Measurements from ENCODE around the gene EHMT1.
"Not testable (repeated sequence)": the region's sequence is repeated elsewhere in the genome, so short reads cannot be mapped to it uniquely, and the experiment has no call there.

The EHMT1 gene

DNA sequence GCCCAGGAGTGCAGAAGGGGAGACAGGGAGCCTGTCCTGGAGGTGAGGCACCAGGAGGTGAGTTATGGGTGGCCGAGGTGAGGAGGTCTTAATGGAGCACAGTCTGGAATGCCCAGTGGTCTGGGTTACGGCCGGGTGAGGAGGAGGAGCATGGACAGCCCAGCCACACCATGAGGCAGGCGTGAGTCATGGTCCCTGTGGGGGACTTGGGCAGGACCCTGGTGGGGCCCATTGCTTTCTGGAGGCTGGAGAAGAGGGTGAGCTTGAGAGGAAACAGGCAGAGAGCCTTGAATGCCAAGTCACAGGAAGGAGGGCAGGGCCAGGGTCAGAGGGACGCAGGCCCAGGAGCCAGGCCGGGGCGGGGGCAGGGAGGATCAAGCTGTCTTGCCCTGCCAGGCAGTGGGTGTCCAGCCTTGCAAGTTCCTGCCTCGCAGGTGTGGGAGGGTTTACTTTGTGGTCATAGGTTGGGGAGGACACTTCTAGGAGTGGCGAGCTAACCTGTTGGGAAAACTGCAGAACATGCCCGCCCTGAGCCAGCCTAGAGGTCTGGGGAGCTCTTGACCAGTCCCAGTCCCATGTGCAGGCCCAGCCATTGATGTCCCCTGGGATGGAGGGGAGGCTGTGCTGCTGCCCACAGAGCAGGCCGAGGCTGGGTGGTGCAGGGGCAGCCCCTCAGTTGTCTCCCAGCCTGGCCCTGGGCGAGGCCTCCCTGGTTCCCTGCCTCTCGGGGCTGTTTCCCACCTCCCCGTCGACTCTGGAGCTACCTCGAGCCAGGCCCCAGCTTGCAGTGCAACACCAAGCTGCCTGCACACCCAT is 261.6 kb downstream of the EHMT1 start:
- peaks cover 22% of the 10 kb centered on the region for H3K27me3 ChIP-seq (replicated peaks; ENCODE audit: control insufficient read depth, insufficient read depth, low read length, poor library complexity, severe bottlenecking)
- peaks cover 4% of the 10 kb centered on the region for H3K4me1 ChIP-seq (ENCODE audit: control insufficient read depth, insufficient read depth, low read length, poor library complexity, severe bottlenecking)
- H3K4me3 ChIP-seq (ENCODE audit: insufficient read depth, low read depth, low read length, poor library complexity, severe bottlenecking) = no peak overlapping the region
- H3K9me3 ChIP-seq (ENCODE audit: control insufficient read depth, low read length) = no peaks in the 10 kb centered on the region
- no peak overlapping the region for H3K27ac ChIP-seq (ENCODE audit: insufficient read depth, low read length, poor library complexity, severe bottlenecking)
- H3K36me3 ChIP-seq (ENCODE audit: control insufficient read depth, insufficient read depth, low read length) = no peaks in the 10 kb centered on the region
- no peak for DNase-seq

DNA sequence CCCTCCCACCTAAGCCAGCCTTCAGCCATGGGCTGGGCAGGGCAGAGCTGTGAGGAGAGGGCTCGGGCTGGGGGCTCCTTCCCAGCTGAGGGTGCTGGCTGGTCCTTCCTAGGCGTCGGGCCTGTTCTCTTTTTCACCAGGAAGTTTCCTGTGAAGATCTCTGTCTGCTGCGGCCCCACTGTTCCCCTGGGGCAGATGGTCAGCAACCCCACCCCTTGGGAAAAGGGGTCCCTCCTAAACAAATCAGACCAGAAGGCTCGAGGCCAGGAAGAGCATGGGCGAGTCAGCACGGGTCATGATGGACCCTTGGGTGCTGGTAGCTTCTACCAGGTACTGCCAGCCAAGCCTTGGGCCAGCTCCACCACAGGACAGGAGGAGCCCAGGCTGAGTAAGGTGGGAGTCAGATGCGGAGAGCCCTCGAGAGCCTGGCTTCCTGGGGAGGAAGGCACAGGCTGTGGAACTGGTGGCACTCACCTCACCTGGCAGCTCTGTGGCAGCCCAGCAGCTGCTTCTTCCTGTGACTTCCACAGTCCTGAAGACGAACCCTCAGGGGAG is 262.2 kb downstream of the EHMT1 start:
- no peaks in the 10 kb centered on the region for H3K9me3 ChIP-seq (ENCODE audit: control insufficient read depth, low read length)
- H3K27me3 ChIP-seq (replicated peaks; ENCODE audit: control insufficient read depth, insufficient read depth, low read length, poor library complexity, severe bottlenecking) = peaks cover 15% of the 10 kb centered on the region
- DNase-seq = no peak
- H3K36me3 ChIP-seq (ENCODE audit: control insufficient read depth, insufficient read depth, low read length) = no peaks in the 10 kb centered on the region
- H3K4me1 ChIP-seq (ENCODE audit: control insufficient read depth, insufficient read depth, low read length, poor library complexity, severe bottlenecking) = peaks cover 4% of the 10 kb centered on the region
- H3K27ac ChIP-seq (ENCODE audit: insufficient read depth, low read length, poor library complexity, severe bottlenecking) = no peak overlapping the region
- no peak overlapping the region for H3K4me3 ChIP-seq (ENCODE audit: insufficient read depth, low read depth, low read length, poor library complexity, severe bottlenecking)

DNA sequence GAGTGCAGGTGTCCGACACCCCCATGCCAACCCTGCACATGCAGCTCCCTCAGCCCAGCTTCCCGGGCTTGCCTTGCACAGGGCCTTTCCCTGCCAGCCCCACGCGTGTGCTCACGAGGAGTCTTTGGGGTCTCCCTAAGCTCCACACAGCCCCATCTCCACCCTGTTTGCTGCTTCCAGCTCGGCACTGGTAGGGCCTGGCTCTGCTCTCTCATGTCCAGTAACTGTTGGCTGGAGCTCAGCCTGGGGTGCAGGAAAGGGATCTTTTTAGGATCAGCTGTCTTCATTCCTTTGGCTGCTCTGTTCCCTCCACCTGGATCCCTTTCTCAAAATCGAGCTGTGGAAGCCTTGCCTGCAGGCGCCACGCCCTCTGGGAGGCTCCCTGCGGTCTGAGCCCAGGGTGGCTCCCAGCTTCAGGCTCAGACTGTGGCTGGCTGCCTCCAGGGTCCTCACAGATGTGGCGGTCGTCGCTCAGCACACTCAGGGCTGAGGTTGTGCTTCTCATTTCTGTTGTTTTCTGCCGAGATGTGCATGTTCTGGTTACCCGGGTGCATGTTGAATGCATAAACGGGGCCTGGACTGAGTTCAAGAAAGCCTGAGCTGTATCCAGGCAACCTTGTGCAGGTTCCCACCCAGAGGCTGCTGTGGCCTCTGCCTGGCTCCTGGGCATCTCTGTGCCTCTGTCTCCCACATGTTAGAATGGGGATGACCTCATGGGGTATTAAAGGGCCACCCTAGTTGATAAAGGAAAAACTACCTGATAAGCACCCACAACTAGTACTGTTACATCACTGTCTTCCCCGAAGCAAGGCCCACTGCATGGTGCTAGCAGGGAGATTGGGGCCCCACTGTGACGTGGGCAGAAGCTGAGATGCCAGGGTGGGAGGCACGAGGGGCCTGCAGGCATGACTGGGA is 263.0 kb downstream of the EHMT1 start:
- H3K4me3 ChIP-seq (ENCODE audit: insufficient read depth, low read depth, low read length, poor library complexity, severe bottlenecking) = no peak overlapping the region
- H3K27ac ChIP-seq (ENCODE audit: insufficient read depth, low read length, poor library complexity, severe bottlenecking) = no peak overlapping the region
- H3K9me3 ChIP-seq (ENCODE audit: control insufficient read depth, low read length) = no peaks in the 10 kb centered on the region
- no peaks in the 10 kb centered on the region for H3K36me3 ChIP-seq (ENCODE audit: control insufficient read depth, insufficient read depth, low read length)
- DNase-seq = no peak
- peaks cover 9% of the 10 kb centered on the region for H3K27me3 ChIP-seq (replicated peaks; ENCODE audit: control insufficient read depth, insufficient read depth, low read length, poor library complexity, severe bottlenecking)
- peaks cover 4% of the 10 kb centered on the region for H3K4me1 ChIP-seq (ENCODE audit: control insufficient read depth, insufficient read depth, low read length, poor library complexity, severe bottlenecking)

DNA sequence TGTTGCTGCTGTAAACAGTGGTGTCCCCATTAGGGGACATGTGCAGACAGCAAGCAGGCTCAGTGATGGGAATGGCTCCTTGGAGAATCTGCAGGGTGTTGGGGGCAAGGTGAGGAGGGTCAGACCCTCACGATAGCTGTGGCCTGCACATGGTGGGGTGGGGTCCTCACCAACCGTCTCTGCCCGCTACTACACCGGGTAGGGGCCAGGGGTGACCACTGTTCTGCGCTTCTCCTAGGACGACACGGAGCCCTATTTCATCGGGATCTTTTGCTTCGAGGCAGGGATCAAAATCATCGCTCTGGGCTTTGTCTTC is 263.7 kb downstream of the EHMT1 start:
- no peak overlapping the region for H3K4me3 ChIP-seq (ENCODE audit: insufficient read depth, low read depth, low read length, poor library complexity, severe bottlenecking)
- H3K9me3 ChIP-seq (ENCODE audit: control insufficient read depth, low read length) = no peaks in the 10 kb centered on the region
- H3K27me3 ChIP-seq (replicated peaks; ENCODE audit: control insufficient read depth, insufficient read depth, low read length, poor library complexity, severe bottlenecking) = peaks cover 5% of the 10 kb centered on the region
- H3K4me1 ChIP-seq (ENCODE audit: control insufficient read depth, insufficient read depth, low read length, poor library complexity, severe bottlenecking) = peaks cover 4% of the 10 kb centered on the region
- no peak for DNase-seq
- H3K36me3 ChIP-seq (ENCODE audit: control insufficient read depth, insufficient read depth, low read length) = no peaks in the 10 kb centered on the region
- H3K27ac ChIP-seq (ENCODE audit: insufficient read depth, low read length, poor library complexity, severe bottlenecking) = no peak overlapping the region

DNA sequence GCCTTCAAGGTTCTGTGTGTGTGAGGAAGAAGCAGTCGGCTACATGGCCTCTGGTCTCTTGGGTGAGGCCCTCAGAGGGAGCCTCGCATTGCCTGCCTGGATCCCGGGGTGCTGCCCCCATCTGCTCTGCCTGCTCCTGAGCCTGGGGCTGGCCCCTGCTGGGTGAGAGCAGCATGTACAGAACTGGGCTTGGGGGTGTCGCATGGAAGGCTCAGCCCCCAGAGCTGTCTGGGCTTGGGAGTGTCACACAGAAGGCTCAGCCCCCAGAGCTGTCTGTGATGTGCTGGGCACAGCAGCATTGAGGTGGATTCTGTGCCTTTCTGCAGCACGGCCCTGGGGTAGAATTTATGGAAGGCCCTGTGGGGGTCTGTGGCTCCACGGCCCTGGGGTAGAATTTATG is 265.2 kb downstream of the EHMT1 start:
- not testable (repeated sequence) for H3K36me3 ChIP-seq (ENCODE audit: control insufficient read depth, insufficient read depth, low read length); DNase-seq; H3K9me3 ChIP-seq (ENCODE audit: control insufficient read depth, low read length); H3K4me3 ChIP-seq (ENCODE audit: insufficient read depth, low read depth, low read length, poor library complexity, severe bottlenecking); H3K27ac ChIP-seq (ENCODE audit: insufficient read depth, low read length, poor library complexity, severe bottlenecking); H3K4me1 ChIP-seq (ENCODE audit: control insufficient read depth, insufficient read depth, low read length, poor library complexity, severe bottlenecking); H3K27me3 ChIP-seq (replicated peaks; ENCODE audit: control insufficient read depth, insufficient read depth, low read length, poor library complexity, severe bottlenecking)

- not testable (repeated sequence) for H3K27me3 ChIP-seq (replicated peaks; ENCODE audit: control insufficient read depth, insufficient read depth, low read length, poor library complexity, severe bottlenecking); DNase-seq; H3K9me3 ChIP-seq (ENCODE audit: control insufficient read depth, low read length); H3K4me3 ChIP-seq (ENCODE audit: insufficient read depth, low read depth, low read length, poor library complexity, severe bottlenecking); H3K27ac ChIP-seq (ENCODE audit: insufficient read depth, low read length, poor library complexity, severe bottlenecking); H3K36me3 ChIP-seq (ENCODE audit: control insufficient read depth, insufficient read depth, low read length); H3K4me1 ChIP-seq (ENCODE audit: control insufficient read depth, insufficient read depth, low read length, poor library complexity, severe bottlenecking)
These were observed 265.7 kb downstream of the EHMT1 start for GRCh38 chr9:137884547-137884946.

DNA sequence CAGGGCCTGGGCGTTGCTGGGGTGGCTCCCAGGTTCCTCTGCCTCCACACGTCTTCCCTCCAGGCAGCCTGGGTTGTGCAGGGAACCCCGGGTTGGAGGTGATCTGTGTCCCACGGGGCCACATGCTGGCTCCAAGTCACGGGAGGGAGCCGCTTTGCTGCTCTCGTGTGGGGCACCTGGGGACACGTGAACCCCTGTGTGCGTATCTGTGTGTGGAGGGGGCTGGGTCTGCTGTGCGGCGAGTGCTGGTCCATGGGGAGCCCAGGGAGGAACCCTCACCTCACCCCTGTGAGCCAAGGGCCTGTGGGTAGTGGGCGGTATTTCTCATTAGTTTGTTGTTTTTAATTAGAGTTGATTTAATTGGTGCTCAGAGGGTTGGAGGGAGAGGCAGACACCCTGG is 266.3 kb downstream of the EHMT1 start:
- not testable (repeated sequence) for DNase-seq

More for the DNA sequence above, 266.3 kb downstream of the EHMT1 start:
- not testable (repeated sequence) for H3K4me3 ChIP-seq (ENCODE audit: insufficient read depth, low read depth, low read length, poor library complexity, severe bottlenecking); H3K36me3 ChIP-seq (ENCODE audit: control insufficient read depth, insufficient read depth, low read length); H3K4me1 ChIP-seq (ENCODE audit: control insufficient read depth, insufficient read depth, low read length, poor library complexity, severe bottlenecking); H3K9me3 ChIP-seq (ENCODE audit: control insufficient read depth, low read length); H3K27me3 ChIP-seq (replicated peaks; ENCODE audit: control insufficient read depth, insufficient read depth, low read length, poor library complexity, severe bottlenecking); H3K27ac ChIP-seq (ENCODE audit: insufficient read depth, low read length, poor library complexity, severe bottlenecking)

Data from effector memory CD4-positive, alpha-beta T cell (primary cell).